ENCODE results near the gene GTF2IRD1. TPM values are rescaled to one million over a fixed set of nuclear protein-coding genes. Genes with fewer than 3 reads are reported as not detected.

Gene GTF2IRD1
- total and polyA plus RNA-seq, 2 experiments from 2014 or later, result 28.7 to 37.1 TPM

DNA sequence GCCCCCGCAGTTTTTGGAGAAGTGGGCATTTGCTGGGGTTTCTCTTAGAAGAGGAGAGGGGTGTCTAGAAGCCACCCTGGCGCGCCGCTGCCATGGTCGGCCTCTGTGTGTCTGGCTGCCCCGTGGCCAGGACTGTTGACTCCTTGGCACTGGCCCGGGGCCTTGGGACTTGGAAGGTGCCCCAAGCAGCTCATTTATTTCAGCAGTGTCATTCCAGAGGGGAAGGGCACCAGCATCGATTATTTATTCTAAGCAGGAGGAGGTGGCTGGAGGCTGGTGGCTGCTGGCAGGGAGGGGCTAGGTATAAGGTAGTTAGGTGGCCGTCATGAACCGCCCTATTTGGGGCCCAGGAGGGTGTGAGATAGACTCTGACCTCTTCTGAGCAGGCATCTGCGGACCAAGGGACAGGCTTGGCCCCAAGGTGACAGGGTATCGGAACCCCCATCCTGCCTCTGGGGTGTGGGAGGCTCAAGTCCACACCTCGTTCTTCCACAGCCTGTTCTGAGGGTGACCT lies 1.6 kb downstream of the GTF2IRD1 start (continued):
- TF ChIP-seq STAT1 (IDR thresholded peaks at IDR 0.05; ENCODE audit: unreplicated experiment), result no peak

DNA sequence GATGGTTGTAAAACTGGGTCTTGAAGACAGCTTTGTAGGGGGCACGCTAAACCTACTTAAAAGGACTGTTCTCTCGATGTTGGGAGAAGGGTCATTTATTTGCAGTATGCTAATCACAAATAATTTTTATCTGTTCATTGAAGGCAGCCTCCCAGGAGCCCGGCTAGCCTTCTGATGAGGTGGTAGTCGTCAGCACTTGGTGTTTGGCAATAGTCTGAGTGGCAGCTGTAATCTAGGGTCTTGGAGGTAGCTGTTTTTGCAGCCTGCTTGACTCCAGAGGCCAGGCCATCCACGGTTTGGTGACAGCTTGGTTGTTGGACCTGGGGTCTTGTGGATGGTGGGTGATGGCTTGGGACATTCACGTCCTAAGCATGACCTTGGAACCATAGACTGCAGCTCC lies 2.2 kb downstream of the GTF2IRD1 start:
- Histone ChIP-seq H3K27me3 (ENCODE audit: insufficient read depth) (no peaks in the 10 kb centered on the region), H3K36me3 (ENCODE audit: insufficient read depth) (no peaks in the 10 kb centered on the region), H3K27ac (ENCODE audit: low read depth) (no peak overlapping the region), H3K4me2 (no peak overlapping the region), H3F3A (replicated peaks; ENCODE audit: low read depth) (peaks cover 12% of the 10 kb centered on the region; the same call in 1 of the 2 replicates), H3K4me3 (no peak overlapping the region), H3K9me2 (ENCODE audit: insufficient read depth) (no peaks in the 10 kb centered on the region), H2AFZ (no peak overlapping the region), H3K4me1 (ENCODE audit: insufficient read depth) (peaks cover 7% of the 10 kb centered on the region), H3K79me2 (replicated peaks; ENCODE audit: insufficient read depth) (peaks cover 64% of the 10 kb centered on the region), H4K20me1 (replicated peaks; ENCODE audit: insufficient read depth) (peaks cover 12% of the 10 kb centered on the region)
- DNase-seq (ENCODE audit: low spot score) (no peak), ATAC-seq (no peak)
- H3K36me3 Mint-ChIP-seq (ENCODE audit: low read depth), result no peaks in the 10 kb centered on the region; the same call in 2 of the 3 replicates
- H3K9me3 Mint-ChIP-seq, result peaks cover 2% of the 10 kb centered on the region; the same call in 2 of the 3 replicates
- H3K27ac Mint-ChIP-seq, result no peak overlapping the region
- H3K4me1 Mint-ChIP-seq, result peaks cover 12% of the 10 kb centered on the region
- peaks cover 5% of the 10 kb centered on the region for H3K27me3 Mint-ChIP-seq (ENCODE audit: insufficient read depth, low read depth, poor library complexity)
- TF ChIP-seq, protein P1, sequence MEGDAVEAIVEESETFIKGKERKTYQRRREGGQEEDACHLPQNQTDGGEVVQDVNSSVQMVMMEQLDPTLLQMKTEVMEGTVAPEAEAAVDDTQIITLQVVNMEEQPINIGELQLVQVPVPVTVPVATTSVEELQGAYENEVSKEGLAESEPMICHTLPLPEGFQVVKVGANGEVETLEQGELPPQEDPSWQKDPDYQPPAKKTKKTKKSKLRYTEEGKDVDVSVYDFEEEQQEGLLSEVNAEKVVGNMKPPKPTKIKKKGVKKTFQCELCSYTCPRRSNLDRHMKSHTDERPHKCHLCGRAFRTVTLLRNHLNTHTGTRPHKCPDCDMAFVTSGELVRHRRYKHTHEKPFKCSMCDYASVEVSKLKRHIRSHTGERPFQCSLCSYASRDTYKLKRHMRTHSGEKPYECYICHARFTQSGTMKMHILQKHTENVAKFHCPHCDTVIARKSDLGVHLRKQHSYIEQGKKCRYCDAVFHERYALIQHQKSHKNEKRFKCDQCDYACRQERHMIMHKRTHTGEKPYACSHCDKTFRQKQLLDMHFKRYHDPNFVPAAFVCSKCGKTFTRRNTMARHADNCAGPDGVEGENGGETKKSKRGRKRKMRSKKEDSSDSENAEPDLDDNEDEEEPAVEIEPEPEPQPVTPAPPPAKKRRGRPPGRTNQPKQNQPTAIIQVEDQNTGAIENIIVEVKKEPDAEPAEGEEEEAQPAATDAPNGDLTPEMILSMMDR (conservative IDR thresholded peaks at IDR 0.05; ENCODE audit: low read depth in 2 of 2), result no peak
- TF ChIP-seq, protein P2, sequence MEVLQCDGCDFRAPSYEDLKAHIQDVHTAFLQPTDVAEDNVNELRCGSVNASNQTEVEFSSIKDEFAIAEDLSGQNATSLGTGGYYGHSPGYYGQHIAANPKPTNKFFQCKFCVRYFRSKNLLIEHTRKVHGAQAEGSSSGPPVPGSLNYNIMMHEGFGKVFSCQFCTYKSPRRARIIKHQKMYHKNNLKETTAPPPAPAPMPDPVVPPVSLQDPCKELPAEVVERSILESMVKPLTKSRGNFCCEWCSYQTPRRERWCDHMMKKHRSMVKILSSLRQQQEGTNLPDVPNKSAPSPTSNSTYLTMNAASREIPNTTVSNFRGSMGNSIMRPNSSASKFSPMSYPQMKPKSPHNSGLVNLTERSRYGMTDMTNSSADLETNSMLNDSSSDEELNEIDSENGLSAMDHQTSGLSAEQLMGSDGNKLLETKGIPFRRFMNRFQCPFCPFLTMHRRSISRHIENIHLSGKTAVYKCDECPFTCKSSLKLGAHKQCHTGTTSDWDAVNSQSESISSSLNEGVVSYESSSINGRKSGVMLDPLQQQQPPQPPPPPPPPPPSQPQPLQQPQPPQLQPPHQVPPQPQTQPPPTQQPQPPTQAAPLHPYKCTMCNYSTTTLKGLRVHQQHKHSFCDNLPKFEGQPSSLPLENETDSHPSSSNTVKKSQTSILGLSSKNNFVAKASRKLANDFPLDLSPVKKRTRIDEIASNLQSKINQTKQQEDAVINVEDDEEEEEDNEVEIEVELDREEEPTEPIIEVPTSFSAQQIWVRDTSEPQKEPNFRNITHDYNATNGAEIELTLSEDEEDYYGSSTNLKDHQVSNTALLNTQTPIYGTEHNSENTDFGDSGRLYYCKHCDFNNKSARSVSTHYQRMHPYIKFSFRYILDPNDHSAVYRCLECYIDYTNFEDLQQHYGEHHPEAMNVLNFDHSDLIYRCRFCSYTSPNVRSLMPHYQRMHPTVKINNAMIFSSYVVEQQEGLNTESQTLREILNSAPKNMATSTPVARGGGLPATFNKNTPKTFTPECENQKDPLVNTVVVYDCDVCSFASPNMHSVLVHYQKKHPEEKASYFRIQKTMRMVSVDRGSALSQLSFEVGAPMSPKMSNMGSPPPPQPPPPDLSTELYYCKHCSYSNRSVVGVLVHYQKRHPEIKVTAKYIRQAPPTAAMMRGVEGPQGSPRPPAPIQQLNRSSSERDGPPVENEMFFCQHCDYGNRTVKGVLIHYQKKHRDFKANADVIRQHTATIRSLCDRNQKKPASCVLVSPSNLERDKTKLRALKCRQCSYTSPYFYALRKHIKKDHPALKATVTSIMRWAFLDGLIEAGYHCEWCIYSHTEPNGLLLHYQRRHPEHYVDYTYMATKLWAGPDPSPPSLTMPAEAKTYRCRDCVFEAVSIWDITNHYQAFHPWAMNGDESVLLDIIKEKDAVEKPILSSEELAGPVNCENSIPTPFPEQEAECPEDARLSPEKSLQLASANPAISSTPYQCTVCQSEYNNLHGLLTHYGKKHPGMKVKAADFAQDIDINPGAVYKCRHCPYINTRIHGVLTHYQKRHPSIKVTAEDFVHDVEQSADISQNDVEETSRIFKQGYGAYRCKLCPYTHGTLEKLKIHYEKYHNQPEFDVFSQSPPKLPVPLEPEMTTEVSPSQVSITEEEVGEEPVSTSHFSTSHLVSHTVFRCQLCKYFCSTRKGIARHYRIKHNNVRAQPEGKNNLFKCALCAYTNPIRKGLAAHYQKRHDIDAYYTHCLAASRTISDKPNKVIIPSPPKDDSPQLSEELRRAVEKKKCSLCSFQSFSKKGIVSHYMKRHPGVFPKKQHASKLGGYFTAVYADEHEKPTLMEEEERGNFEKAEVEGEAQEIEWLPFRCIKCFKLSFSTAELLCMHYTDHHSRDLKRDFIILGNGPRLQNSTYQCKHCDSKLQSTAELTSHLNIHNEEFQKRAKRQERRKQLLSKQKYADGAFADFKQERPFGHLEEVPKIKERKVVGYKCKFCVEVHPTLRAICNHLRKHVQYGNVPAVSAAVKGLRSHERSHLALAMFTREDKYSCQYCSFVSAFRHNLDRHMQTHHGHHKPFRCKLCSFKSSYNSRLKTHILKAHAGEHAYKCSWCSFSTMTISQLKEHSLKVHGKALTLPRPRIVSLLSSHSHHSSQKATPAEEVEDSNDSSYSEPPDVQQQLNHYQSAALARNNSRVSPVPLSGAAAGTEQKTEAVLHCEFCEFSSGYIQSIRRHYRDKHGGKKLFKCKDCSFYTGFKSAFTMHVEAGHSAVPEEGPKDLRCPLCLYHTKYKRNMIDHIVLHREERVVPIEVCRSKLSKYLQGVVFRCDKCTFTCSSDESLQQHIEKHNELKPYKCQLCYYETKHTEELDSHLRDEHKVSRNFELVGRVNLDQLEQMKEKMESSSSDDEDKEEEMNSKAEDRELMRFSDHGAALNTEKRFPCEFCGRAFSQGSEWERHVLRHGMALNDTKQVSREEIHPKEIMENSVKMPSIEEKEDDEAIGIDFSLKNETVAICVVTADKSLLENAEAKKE (CRISPR knock-in tag; IDR thresholded peaks at IDR 0.05), result no peak
- no peak for TF ChIP-seq EZH2phosphoT487 (IDR thresholded peaks at IDR 0.05; ENCODE audit: unreplicated experiment)
- no peak for TF ChIP-seq JUNB (IDR thresholded peaks at IDR 0.05; ENCODE audit: unreplicated experiment)
- no peak for TF ChIP-seq NANOG (IDR thresholded peaks at IDR 0.05; ENCODE audit: borderline replicate concordance)
- no peak for TF ChIP-seq ZNF114 (CRISPR knock-in tag; IDR thresholded peaks at IDR 0.05)
- TF ChIP-seq, protein P3, sequence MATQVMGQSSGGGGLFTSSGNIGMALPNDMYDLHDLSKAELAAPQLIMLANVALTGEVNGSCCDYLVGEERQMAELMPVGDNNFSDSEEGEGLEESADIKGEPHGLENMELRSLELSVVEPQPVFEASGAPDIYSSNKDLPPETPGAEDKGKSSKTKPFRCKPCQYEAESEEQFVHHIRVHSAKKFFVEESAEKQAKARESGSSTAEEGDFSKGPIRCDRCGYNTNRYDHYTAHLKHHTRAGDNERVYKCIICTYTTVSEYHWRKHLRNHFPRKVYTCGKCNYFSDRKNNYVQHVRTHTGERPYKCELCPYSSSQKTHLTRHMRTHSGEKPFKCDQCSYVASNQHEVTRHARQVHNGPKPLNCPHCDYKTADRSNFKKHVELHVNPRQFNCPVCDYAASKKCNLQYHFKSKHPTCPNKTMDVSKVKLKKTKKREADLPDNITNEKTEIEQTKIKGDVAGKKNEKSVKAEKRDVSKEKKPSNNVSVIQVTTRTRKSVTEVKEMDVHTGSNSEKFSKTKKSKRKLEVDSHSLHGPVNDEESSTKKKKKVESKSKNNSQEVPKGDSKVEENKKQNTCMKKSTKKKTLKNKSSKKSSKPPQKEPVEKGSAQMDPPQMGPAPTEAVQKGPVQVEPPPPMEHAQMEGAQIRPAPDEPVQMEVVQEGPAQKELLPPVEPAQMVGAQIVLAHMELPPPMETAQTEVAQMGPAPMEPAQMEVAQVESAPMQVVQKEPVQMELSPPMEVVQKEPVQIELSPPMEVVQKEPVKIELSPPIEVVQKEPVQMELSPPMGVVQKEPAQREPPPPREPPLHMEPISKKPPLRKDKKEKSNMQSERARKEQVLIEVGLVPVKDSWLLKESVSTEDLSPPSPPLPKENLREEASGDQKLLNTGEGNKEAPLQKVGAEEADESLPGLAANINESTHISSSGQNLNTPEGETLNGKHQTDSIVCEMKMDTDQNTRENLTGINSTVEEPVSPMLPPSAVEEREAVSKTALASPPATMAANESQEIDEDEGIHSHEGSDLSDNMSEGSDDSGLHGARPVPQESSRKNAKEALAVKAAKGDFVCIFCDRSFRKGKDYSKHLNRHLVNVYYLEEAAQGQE (IDR thresholded peaks at IDR 0.05; ENCODE audit: unreplicated experiment), result no peak
- TF ChIP-seq, protein P4, sequence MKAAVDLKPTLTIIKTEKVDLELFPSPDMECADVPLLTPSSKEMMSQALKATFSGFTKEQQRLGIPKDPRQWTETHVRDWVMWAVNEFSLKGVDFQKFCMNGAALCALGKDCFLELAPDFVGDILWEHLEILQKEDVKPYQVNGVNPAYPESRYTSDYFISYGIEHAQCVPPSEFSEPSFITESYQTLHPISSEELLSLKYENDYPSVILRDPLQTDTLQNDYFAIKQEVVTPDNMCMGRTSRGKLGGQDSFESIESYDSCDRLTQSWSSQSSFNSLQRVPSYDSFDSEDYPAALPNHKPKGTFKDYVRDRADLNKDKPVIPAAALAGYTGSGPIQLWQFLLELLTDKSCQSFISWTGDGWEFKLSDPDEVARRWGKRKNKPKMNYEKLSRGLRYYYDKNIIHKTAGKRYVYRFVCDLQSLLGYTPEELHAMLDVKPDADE (IDR thresholded peaks at IDR 0.05), result no peak
- no peak for TF ChIP-seq STAT1 (IDR thresholded peaks at IDR 0.05; ENCODE audit: unreplicated experiment)
- TF ChIP-seq ZNF331 (CRISPR knock-in tag; IDR thresholded peaks at IDR 0.05; ENCODE audit: low read depth), result no peak
- TF ChIP-seq CREB1 (CRISPR knock-in tag; IDR thresholded peaks at IDR 0.05; ENCODE audit: low read depth), result no peak
- no peak for TF ChIP-seq POLR2AphosphoS5 (IDR thresholded peaks at IDR 0.05; ENCODE audit: low read depth)
- TF ChIP-seq EZH2 (IDR thresholded peaks at IDR 0.05; ENCODE audit: low read depth, unreplicated experiment), result no peak
- H3K4me3 Mint-ChIP-seq, result no peak overlapping the region; the same call in 1 of the 3 replicates
